ENCODE measurements around the gene MKS1. TPM values are rescaled to one million over a fixed set of nuclear protein-coding genes. Genes with fewer than 3 reads are reported as not detected.

MKS1 gene
- polyA plus RNA-seq, 3 donors, result 4.2 to 7.6 (median 5.0) TPM

GRCh38 chr17:58207451-58207850, 11.6 kb downstream of the MKS1 start:
- Histone ChIP-seq H2AFZ (ENCODE audit: insufficient read depth, low read depth, low read length, poor library complexity, severe bottlenecking) (no peak overlapping the region), H3K4me1 (ENCODE audit: control insufficient read depth in 1 of 2, insufficient read depth in 2 of 2, low read length in 2 of 2) (no peaks in the 10 kb centered on the region), H3K36me3 (replicated peaks in 1 of 2; ENCODE audit: control insufficient read depth in 1 of 2, insufficient read depth in 2 of 2, low read length in 2 of 2) (peaks cover 10 to 19% of the 10 kb centered on the region in 2 donors), H3K27me3 (ENCODE audit: control insufficient read depth in 2 of 2, insufficient read depth in 2 of 2, low read length in 2 of 2) (no peaks in the 10 kb centered on the region), H4K20me1 (ENCODE audit: insufficient read depth, low read length) (no peaks in the 10 kb centered on the region), H3K4me3 (replicated peaks in 1 of 3; ENCODE audit: low read depth in 2 of 3, low read length in 3 of 3) (no peak overlapping the region), H3K4me2 (replicated peaks; ENCODE audit: extremely low read depth, low read length, poor library complexity, severe bottlenecking) (no peak overlapping the region), H3K9ac (ENCODE audit: insufficient read depth, low read length, poor library complexity, severe bottlenecking) (no peak overlapping the region), H3K79me2 (ENCODE audit: insufficient read depth, low read length) (no peaks in the 10 kb centered on the region), H3K9me3 (replicated peaks in 1 of 2; ENCODE audit: control insufficient read depth in 1 of 2, insufficient read depth in 1 of 2, low read length in 2 of 2) (no peaks in the 10 kb centered on the region), H3K27ac (ENCODE audit: low read depth in 1 of 2, low read length in 2 of 2) (no peak overlapping the region)
- H3K27ac Mint-ChIP-seq, result no peak overlapping the region
- peaks cover 35 to 36% of the 10 kb centered on the region in 2 donors for H3K36me3 Mint-ChIP-seq
- no peak for TF ChIP-seq CTCF (IDR thresholded peaks at IDR 0.05)
- no peak for DNase-seq
- WGBS (ENCODE audit: insufficient coverage), result 100% methylated on average over 1 of the region's 3 CpGs
- peaks cover 0 to 1% (median 0%) of the 10 kb centered on the region in 7 donors for H3K9me3 Mint-ChIP-seq
- H3K4me3 Mint-ChIP-seq, result no peak overlapping the region
- H3K27me3 Mint-ChIP-seq (ENCODE audit: low read depth in 3 of 3), result peaks cover 0 to 2% (median 2%) of the 10 kb centered on the region in 3 donors
- intact Hi-C loops (cut with micrococcal nuclease), result no loop called here
- no peaks in the 10 kb centered on the region for H3K4me1 Mint-ChIP-seq

DNA sequence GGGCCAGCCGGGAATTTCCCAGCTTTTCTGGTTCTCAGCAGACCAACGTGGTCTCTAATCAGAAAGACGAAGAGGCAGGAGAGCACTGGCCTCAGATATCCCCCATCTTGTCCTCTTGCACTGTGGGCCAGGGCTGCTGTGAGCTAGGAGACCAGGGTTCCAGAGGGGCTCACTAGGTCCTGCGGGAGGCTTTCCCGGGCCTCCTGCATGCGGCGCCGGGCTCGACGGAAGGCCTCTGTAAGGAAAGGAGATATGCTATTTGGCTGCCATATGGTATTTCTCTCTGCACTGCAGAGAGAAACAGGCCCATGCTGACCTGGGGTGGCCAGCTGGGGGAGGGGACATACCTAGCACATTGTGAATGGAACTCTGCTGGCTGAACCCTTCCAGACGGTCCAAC, 13.1 kb downstream of the MKS1 start:
- peaks cover 0 to 3% of the 10 kb centered on the region in 2 donors for H3K27me3 ChIP-seq (ENCODE audit: control insufficient read depth in 2 of 2, insufficient read depth in 2 of 2, low read length in 2 of 2)
- H2AFZ ChIP-seq (ENCODE audit: insufficient read depth, low read depth, low read length, poor library complexity, severe bottlenecking), result no peak overlapping the region
- no peak overlapping the region for H3K9ac ChIP-seq (ENCODE audit: insufficient read depth, low read length, poor library complexity, severe bottlenecking)
- Mint-ChIP-seq H3K4me3 (no peak overlapping the region), H3K4me1 (no peaks in the 10 kb centered on the region), H3K9me3 (peaks cover 0 to 1% (median 0%) of the 10 kb centered on the region in 7 donors), H3K27me3 (ENCODE audit: low read depth in 3 of 3) (peaks cover 5 to 7% (median 5%) of the 10 kb centered on the region in 3 donors), H3K27ac (no peak overlapping the region), H3K36me3 (peaks cover 27 to 32% of the 10 kb centered on the region in 2 donors)
- no peak overlapping the region for H3K4me2 ChIP-seq (replicated peaks; ENCODE audit: extremely low read depth, low read length, poor library complexity, severe bottlenecking)
- intact Hi-C loops (cut with micrococcal nuclease), result no loop called here
- no peak for DNase-seq
- H3K4me1 ChIP-seq (ENCODE audit: control insufficient read depth in 1 of 2, insufficient read depth in 2 of 2, low read length in 2 of 2), result no peaks in the 10 kb centered on the region
- no peaks in the 10 kb centered on the region for H3K79me2 ChIP-seq (ENCODE audit: insufficient read depth, low read length)
- no peak for TF ChIP-seq CTCF (IDR thresholded peaks at IDR 0.05)
- no peaks in the 10 kb centered on the region for H4K20me1 ChIP-seq (ENCODE audit: insufficient read depth, low read length)
- WGBS (ENCODE audit: insufficient coverage), result 83% methylated on average over 3 of the region's 11 CpGs
- H3K9me3 ChIP-seq (replicated peaks in 1 of 2; ENCODE audit: control insufficient read depth in 1 of 2, insufficient read depth in 1 of 2, low read length in 2 of 2), result no peaks in the 10 kb centered on the region
- no peak overlapping the region for H3K27ac ChIP-seq (ENCODE audit: low read depth in 1 of 2, low read length in 2 of 2)
- H3K36me3 ChIP-seq (replicated peaks in 1 of 2; ENCODE audit: control insufficient read depth in 1 of 2, insufficient read depth in 2 of 2, low read length in 2 of 2), result peaks cover 8 to 13% of the 10 kb centered on the region in 2 donors
- H3K4me3 ChIP-seq (replicated peaks in 1 of 3; ENCODE audit: low read depth in 2 of 3, low read length in 3 of 3), result no peak overlapping the region

All from CD14-positive monocyte (primary cell).